ENCODE results near the gene SGMS1. TPM values are rescaled to one million over a fixed set of nuclear protein-coding genes. Genes with fewer than 3 reads are reported as not detected.

Gene SGMS1
- total RNA-seq, 4 donors from 2014 or later = 64.3 to 132 (median 87.0) TPM

- WGBS = 77% methylated on average over 2 of the region's 2 CpGs
- Histone ChIP-seq H3K4me3 (no peak overlapping the region), H3K27me3 (no peaks in the 10 kb centered on the region), H3K9me3 (no peaks in the 10 kb centered on the region), H3K4me1 (peaks cover 19 to 49% (median 23%) of the 10 kb centered on the region in 4 donors), H3K36me3 (no peaks in the 10 kb centered on the region), H3K27ac (replicated peaks in 1 of 4) (peak overlapping the region in 1 of 4 donors; percentile 36)
- TF ChIP-seq, protein P1, sequence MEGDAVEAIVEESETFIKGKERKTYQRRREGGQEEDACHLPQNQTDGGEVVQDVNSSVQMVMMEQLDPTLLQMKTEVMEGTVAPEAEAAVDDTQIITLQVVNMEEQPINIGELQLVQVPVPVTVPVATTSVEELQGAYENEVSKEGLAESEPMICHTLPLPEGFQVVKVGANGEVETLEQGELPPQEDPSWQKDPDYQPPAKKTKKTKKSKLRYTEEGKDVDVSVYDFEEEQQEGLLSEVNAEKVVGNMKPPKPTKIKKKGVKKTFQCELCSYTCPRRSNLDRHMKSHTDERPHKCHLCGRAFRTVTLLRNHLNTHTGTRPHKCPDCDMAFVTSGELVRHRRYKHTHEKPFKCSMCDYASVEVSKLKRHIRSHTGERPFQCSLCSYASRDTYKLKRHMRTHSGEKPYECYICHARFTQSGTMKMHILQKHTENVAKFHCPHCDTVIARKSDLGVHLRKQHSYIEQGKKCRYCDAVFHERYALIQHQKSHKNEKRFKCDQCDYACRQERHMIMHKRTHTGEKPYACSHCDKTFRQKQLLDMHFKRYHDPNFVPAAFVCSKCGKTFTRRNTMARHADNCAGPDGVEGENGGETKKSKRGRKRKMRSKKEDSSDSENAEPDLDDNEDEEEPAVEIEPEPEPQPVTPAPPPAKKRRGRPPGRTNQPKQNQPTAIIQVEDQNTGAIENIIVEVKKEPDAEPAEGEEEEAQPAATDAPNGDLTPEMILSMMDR (IDR thresholded peaks at IDR 0.05) = no peak
- TF ChIP-seq POLR2A (IDR thresholded peaks at IDR 0.05; ENCODE audit: low read depth) (no peak), POLR2AphosphoS5 (IDR thresholded peaks at IDR 0.05) (no peak), EP300 (IDR thresholded peaks at IDR 0.05) (no peak)
- intact Hi-C loops (cut with DNase I) = no loop called here
- no peak for DNase-seq (ENCODE audit: extremely low spot score)
Measured at GRCh38 chr10:50385624-50386023, 238.1 kb downstream of the SGMS1 start.

GRCh38 chr10:50384898-50385297, 238.9 kb downstream of the SGMS1 start:
- intact Hi-C loops (cut with DNase I) = no loop called here
- peaks cover 24 to 56% (median 29%) of the 10 kb centered on the region in 4 donors for H3K4me1 ChIP-seq

DNA sequence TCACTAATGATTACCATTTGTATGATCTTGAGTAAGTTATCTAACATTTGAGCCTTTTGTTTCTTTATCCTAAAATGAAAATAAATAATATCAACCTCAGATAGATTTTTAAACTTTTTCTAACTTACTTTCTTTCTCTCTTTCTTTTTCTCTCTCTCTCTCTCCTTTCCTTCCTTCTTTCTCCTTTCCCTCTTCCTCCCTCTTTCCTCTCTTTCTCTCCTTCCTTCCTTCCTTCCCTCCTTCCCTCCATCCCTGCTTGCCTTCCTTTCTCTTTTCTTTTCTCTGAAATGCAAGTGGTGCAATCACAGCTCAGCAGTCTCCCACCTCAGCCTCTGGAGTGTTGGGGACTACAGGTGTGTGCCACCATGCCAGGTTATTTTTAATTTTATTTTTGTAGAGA, 239.5 kb downstream of the SGMS1 start:
- Histone ChIP-seq H3K4me1 (peaks cover 28 to 62% (median 34%) of the 10 kb centered on the region in 4 donors), H3K9me3 (no peaks in the 10 kb centered on the region), H3K36me3 (no peaks in the 10 kb centered on the region), H3K27me3 (no peaks in the 10 kb centered on the region), H3K27ac (replicated peaks in 1 of 4) (peak overlapping the region in 2 of 4 donors; percentile 5 to 10), H3K4me3 (no peak overlapping the region)
- intact Hi-C loops (cut with DNase I) = no loop called here
- TF ChIP-seq, protein P1 (IDR thresholded peaks at IDR 0.05) = no peak
- no peak for TF ChIP-seq EP300 (IDR thresholded peaks at IDR 0.05)
- TF ChIP-seq POLR2A (IDR thresholded peaks at IDR 0.05; ENCODE audit: low read depth) = no peak
- TF ChIP-seq POLR2AphosphoS5 (IDR thresholded peaks at IDR 0.05) = no peak
- no peak for DNase-seq (ENCODE audit: extremely low spot score)

More at GRCh38 chr10:50384898-50385297, 238.9 kb downstream of the SGMS1 start:
- no peaks in the 10 kb centered on the region for H3K36me3 ChIP-seq
- peak overlapping the region in 1 of 4 donors; percentile 36 for H3K27ac ChIP-seq (replicated peaks in 1 of 4)
- no peak for DNase-seq (ENCODE audit: extremely low spot score)
- no peaks in the 10 kb centered on the region for H3K9me3 ChIP-seq
- H3K4me3 ChIP-seq = no peak overlapping the region
- no peaks in the 10 kb centered on the region for H3K27me3 ChIP-seq
- TF ChIP-seq EP300 (IDR thresholded peaks at IDR 0.05) = no peak
- TF ChIP-seq POLR2A (IDR thresholded peaks at IDR 0.05; ENCODE audit: low read depth) = no peak
- no peak for TF ChIP-seq POLR2AphosphoS5 (IDR thresholded peaks at IDR 0.05)
- TF ChIP-seq, protein P1 (IDR thresholded peaks at IDR 0.05) = no peak
- 80% methylated on average over 2 of the region's 2 CpGs for WGBS

- Histone ChIP-seq H3K27me3 (no peaks in the 10 kb centered on the region), H3K36me3 (no peaks in the 10 kb centered on the region), H3K4me3 (no peak overlapping the region), H3K27ac (replicated peaks in 1 of 4) (peak overlapping the region in 1 of 4 donors; percentile 9), H3K9me3 (no peaks in the 10 kb centered on the region), H3K4me1 (peaks cover 28 to 62% (median 38%) of the 10 kb centered on the region in 4 donors)
- no peak for TF ChIP-seq POLR2A (IDR thresholded peaks at IDR 0.05; ENCODE audit: low read depth)
- no peak for TF ChIP-seq EP300 (IDR thresholded peaks at IDR 0.05)
- no peak for TF ChIP-seq POLR2AphosphoS5 (IDR thresholded peaks at IDR 0.05)
- TF ChIP-seq, protein P1 (IDR thresholded peaks at IDR 0.05) = no peak
- intact Hi-C loops (cut with DNase I) = no loop called here
- no peak for DNase-seq (ENCODE audit: extremely low spot score)
- WGBS = 37% methylated on average over 4 of the region's 4 CpGs
Measured at GRCh38 chr10:50382576-50383023, 241.2 kb downstream of the SGMS1 start.

DNA sequence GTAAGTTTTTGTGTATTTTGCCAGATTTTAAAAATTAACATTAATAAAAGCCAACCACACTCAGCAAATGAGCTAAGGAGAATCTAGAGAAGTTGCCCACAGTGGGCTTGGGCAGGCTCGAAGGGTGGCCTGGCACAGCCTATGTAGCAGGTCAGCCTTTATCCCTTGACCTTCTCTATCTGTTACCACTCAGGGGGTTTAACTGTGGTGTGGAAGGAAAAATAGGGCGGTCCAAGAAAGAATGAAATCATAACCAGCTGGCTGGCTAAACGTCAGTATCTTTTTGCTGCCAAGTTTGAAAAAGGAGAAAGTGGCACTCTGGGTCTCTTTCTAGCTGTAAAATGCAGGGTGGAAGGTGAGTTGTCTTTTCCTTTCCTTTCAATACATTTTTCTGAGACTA, 242.1 kb downstream of the SGMS1 start:
- H3K36me3 ChIP-seq = no peaks in the 10 kb centered on the region
- H3K9me3 ChIP-seq = no peaks in the 10 kb centered on the region
- intact Hi-C loops (cut with DNase I) = no loop called here
- TF ChIP-seq, protein P1 (IDR thresholded peaks at IDR 0.05) = no peak
- TF ChIP-seq POLR2A (IDR thresholded peaks at IDR 0.05; ENCODE audit: low read depth) (no peak), EP300 (IDR thresholded peaks at IDR 0.05) (no peak), POLR2AphosphoS5 (IDR thresholded peaks at IDR 0.05) (no peak)
- no peak overlapping the region for H3K4me3 ChIP-seq
- DNase-seq (ENCODE audit: extremely low spot score) = no peak
- no peak overlapping the region for H3K27ac ChIP-seq (replicated peaks in 1 of 4)
- H3K4me1 ChIP-seq = peaks cover 28 to 62% (median 38%) of the 10 kb centered on the region in 4 donors
- 53% methylated on average over 3 of the region's 3 CpGs for WGBS
- no peaks in the 10 kb centered on the region for H3K27me3 ChIP-seq
